Gastrocnemius medialis (tissue), 4 donors: ENCODE results near the gene ERCC6. TPM values are rescaled to one million over a fixed set of nuclear protein-coding genes. Genes with fewer than 3 reads are reported as not detected.

Experiments
- ATAC-seq, 2 donors: fragments of 150-250 bp; one replicate each; pipeline ENCODE4 v1.9.1; 2016
- DNase-seq, 2 donors: peaks; one replicate each; pipeline ENCODE4 v3.0.0-alpha.2; 2019
- H3K27ac ChIP-seq, 4 donors: fragments of 200-600 bp; sonication (generic); 1 replicate in 1 of 4; 2 replicates in 3 of 4; pipeline ENCODE4 v1.5.1; 2016 to 2018; ENCODE audit warnings: mild to moderate bottlenecking in 2 of 4, moderate library complexity in 1 of 4
- H3K27me3 ChIP-seq, 3 donors: fragments of 200-600 bp; sonication (generic) in 2 of 3; 1 replicate in 1 of 3; 2 replicates in 2 of 3; pipeline versions ENCODE4 v1.5.1 to v1.6.0; 2016 to 2019; ENCODE audit warnings: mild to moderate bottlenecking in 1 of 3, moderate library complexity in 1 of 3
- H3K36me3 ChIP-seq, 2 donors: fragments of 200-600 bp; sonication (generic) in 1 of 2; one replicate each; pipeline ENCODE4 v1.5.1; 2017 to 2018
- H3K4me1 ChIP-seq, 2 donors: fragments of 200-600 bp; sonication (generic) in 1 of 2; one replicate each; pipeline ENCODE4 v1.5.1; 2016 to 2017; ENCODE audit warnings: mild to moderate bottlenecking in 2 of 2
- H3K4me3 ChIP-seq, 4 donors: fragments of 200-600 bp; sonication (generic) in 3 of 4; 1 replicate in 1 of 4; 2 replicates in 3 of 4; pipeline ENCODE4 v1.5.1; 2016 to 2019; ENCODE audit warnings: mild to moderate bottlenecking in 2 of 4
- H3K9me3 ChIP-seq, 3 donors: fragments of 200-600 bp; sonication (generic) in 2 of 3; 1 replicate in 1 of 3; 2 replicates in 2 of 3; pipeline ENCODE4 v1.5.1; 2016 to 2019
- CTCF ChIP-seq, 5 experiments: fragments of 450-650 bp in 3 of 5; fragments of 200-600 bp in 2 of 5; sonication (generic) in 2 of 5; IDR thresholded peaks in 4 of 5; conservative IDR thresholded peaks in 1 of 5; 1 replicate in 4 of 5; 2 replicates in 1 of 5; pipeline ENCODE4 v1.5.1; 2016 to 2019; ENCODE audit warnings: antibody characterized with exemption in 5 of 5, mild to moderate bottlenecking in 3 of 5, moderate library complexity in 3 of 5
- POLR2A ChIP-seq, 2 donors: fragments of 450-650 bp; IDR thresholded peaks; one replicate each; pipeline ENCODE4 v1.6.1; 2017; ENCODE audit warnings: antibody characterized with exemption in 2 of 2, mild to moderate bottlenecking in 2 of 2, moderate library complexity in 2 of 2
- in situ Hi-C, 4 donors: fragments of 200-750 bp; cut with MboI; loops; one replicate each; pipeline versions ENCODE4 v1.15.0 to v1.8.0; 2017; ENCODE audit warnings: low sequenced_read_pairs in 4 of 4
- intact Hi-C: fragments of 100-400 bp; cut with DNase I; formaldehyde crosslinking; loops from one replicate; pipeline ENCODE4 v1.15.1; 2023; ENCODE audit warnings: low total_unique reads
- total RNA-seq, 4 donors: library from RNA; depleted of rRNA; stranded (reverse); fragments of >200 nt; gene quantifications; one replicate each; pipeline versions ENCODE4 v1.1.0 to v1.2.3, GENCODE V29; 2016

ERCC6 gene
- total RNA-seq, 4 donors from 2014 or later = 8.7 to 16.7 (median 10.5) TPM

DNA sequence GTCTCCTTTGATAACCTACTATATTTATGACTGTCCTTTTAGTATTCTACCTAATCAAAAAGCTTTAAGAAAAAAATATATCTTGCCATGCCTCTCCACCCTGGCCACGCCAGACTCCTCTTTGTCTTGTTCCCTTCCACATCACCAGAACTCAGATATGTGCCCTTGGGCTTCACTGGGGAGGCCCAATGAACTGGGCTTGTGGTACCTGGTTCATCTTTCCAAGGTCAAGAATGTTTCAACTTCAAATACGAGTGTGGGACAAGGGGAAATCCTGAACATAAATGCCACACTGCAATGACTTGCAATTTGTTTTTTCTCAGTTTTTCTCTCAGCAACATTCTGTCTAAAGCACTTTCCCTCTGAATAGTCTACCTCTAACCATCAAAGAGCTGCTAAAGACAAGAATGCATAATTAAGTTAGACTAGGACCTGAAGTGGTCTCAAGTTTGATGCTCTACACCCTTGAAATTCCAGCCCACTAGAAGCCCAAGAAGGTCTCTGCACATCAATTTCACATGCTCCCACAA lies 9.9 kb downstream of the ERCC6 start:
- DNase-seq (no peak), ATAC-seq (no peak)
- TF ChIP-seq CTCF (IDR thresholded peaks at IDR 0.05 in 4 of 5, conservative IDR thresholded peaks at IDR 0.05 in 1 of 5) = no peak
- TF ChIP-seq POLR2A (IDR thresholded peaks at IDR 0.05) = no peak
- Histone ChIP-seq H3K4me1 (no peaks in the 10 kb centered on the region), H3K9me3 (no peaks in the 10 kb centered on the region), H3K36me3 (peaks cover 0 to 56% of the 10 kb centered on the region in 2 donors), H3K27me3 (no peaks in the 10 kb centered on the region), H3K4me3 (no peak overlapping the region), H3K27ac (no peak overlapping the region)
- in situ Hi-C loops (no loop called here), intact Hi-C loops (loop anchor here (10.0 kb wide), 1 partner anchor 1214 kb away; no protein-coding TSS in a partner anchor)

- ATAC-seq (no peak), DNase-seq (no peak)
- Histone ChIP-seq H3K27me3 (no peaks in the 10 kb centered on the region), H3K9me3 (no peaks in the 10 kb centered on the region), H3K4me3 (no peak overlapping the region), H3K36me3 (peaks cover 0 to 63% of the 10 kb centered on the region in 2 donors), H3K27ac (no peak overlapping the region), H3K4me1 (peaks cover 0 to 3% of the 10 kb centered on the region in 2 donors)
- in situ Hi-C loops = no loop called here
- TF ChIP-seq POLR2A (IDR thresholded peaks at IDR 0.05) = no peak
- no peak for TF ChIP-seq CTCF (IDR thresholded peaks at IDR 0.05 in 4 of 5, conservative IDR thresholded peaks at IDR 0.05 in 1 of 5)
- intact Hi-C loops = loop anchor here (10.0 kb wide), 1 partner anchor 1213 kb away; no protein-coding TSS in a partner anchor
Observed at GRCh38 chr10:49527850-49528249, 11.1 kb downstream of the ERCC6 start.

- in situ Hi-C loops = no loop called here
Observed at GRCh38 chr10:49527061-49527460, 11.9 kb downstream of the ERCC6 start.

DNA sequence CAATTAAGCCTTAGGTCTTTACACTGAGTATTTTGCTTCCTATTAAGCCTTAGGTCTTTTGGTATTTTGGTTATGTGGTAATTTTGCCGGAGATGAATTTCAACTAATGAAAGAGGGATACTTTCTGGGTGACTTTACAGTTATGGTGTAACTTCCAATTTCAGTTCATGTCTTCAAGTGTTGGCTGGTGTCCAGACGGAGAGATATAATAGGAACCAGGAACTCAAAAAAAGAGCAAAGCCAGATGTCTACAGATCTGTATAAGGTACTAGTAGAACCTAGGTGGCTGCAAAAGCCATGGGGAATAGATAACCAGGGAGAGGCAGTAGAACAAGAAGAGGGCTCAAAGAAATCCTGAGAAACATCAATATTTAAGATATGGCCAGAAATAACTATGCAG lies 12.3 kb downstream of the ERCC6 start:
- no peaks in the 10 kb centered on the region for H3K27me3 ChIP-seq
- TF ChIP-seq POLR2A (IDR thresholded peaks at IDR 0.05) (no peak), CTCF (IDR thresholded peaks at IDR 0.05 in 4 of 5, conservative IDR thresholded peaks at IDR 0.05 in 1 of 5) (no peak)
- intact Hi-C loops (loop anchor here (10.0 kb wide), 1 partner anchor 1212 kb away; no protein-coding TSS in a partner anchor), in situ Hi-C loops (no loop called here)
- no peak overlapping the region for H3K4me3 ChIP-seq
- H3K36me3 ChIP-seq = peaks cover 0 to 52% of the 10 kb centered on the region in 2 donors
- no peak for DNase-seq
- H3K9me3 ChIP-seq = no peaks in the 10 kb centered on the region
- ATAC-seq = no peak
- H3K27ac ChIP-seq = no peak overlapping the region
- H3K4me1 ChIP-seq = peaks cover 0 to 11% of the 10 kb centered on the region in 2 donors

More at GRCh38 chr10:49527061-49527460, 11.9 kb downstream of the ERCC6 start:
- Histone ChIP-seq H3K27me3 (no peaks in the 10 kb centered on the region), H3K4me1 (peaks cover 0 to 10% of the 10 kb centered on the region in 2 donors), H3K4me3 (no peak overlapping the region), H3K36me3 (peaks cover 0 to 57% of the 10 kb centered on the region in 2 donors), H3K9me3 (no peaks in the 10 kb centered on the region), H3K27ac (no peak overlapping the region)
- DNase-seq (no peak), ATAC-seq (no peak)
- TF ChIP-seq POLR2A (IDR thresholded peaks at IDR 0.05) = no peak
- TF ChIP-seq CTCF (IDR thresholded peaks at IDR 0.05 in 4 of 5, conservative IDR thresholded peaks at IDR 0.05 in 1 of 5) = no peak
- intact Hi-C loops = loop anchor here (10.0 kb wide), 1 partner anchor 1212 kb away; no protein-coding TSS in a partner anchor
